GM20000 (cell line): ENCODE results near the gene CTNND2.

ENCODE experiments used
- DNase-seq: peaks from one replicate; pipeline ENCODE4 v3.0.0; 2012; ENCODE audit warnings: low spot score
- CTCF ChIP-seq: IDR thresholded peaks from 2 replicates; pipeline ENCODE4 v1.5.1; 2012; ENCODE audit warnings: mild to moderate bottlenecking, control low read depth; ENCODE audit errors: extremely low read depth, missing control alignments

The CTNND2 gene

GRCh38 chr5:11364531-11364930, 539.7 kb downstream of the CTNND2 start:
- DNase-seq, result no peak
- no peak for TF ChIP-seq CTCF

GRCh38 chr5:11363631-11364178, 540.5 kb downstream of the CTNND2 start:
- no peak for DNase-seq
- no peak for TF ChIP-seq CTCF

- no peak for DNase-seq
Measured at GRCh38 chr5:11361768-11362167, 542.5 kb downstream of the CTNND2 start.

GRCh38 chr5:11357928-11358327, 546.3 kb downstream of the CTNND2 start:
- no peak for TF ChIP-seq CTCF

More at GRCh38 chr5:11361768-11362167, 542.5 kb downstream of the CTNND2 start:
- TF ChIP-seq CTCF, result no peak

DNA sequence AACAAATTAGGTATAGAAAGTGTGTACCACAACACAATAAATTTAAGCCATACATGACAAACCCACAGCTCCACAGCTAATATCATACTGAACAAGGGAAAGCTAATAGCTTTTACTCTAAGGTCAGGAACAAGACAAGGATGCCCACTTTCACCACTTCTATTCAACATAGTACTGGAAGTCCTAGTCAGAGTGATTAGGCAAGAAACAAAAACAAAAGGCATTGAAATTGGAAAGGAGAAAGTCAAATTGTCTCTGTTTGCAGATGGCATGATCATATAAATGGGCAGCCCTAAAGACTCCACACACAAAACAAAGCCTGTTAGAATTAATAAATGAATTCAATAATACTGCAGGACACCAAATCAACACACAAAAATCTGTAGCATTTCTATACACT, 548.8 kb downstream of the CTNND2 start:
- no peak for TF ChIP-seq CTCF
- DNase-seq, result no peak

More at GRCh38 chr5:11357928-11358327, 546.3 kb downstream of the CTNND2 start:
- no peak for DNase-seq

DNA sequence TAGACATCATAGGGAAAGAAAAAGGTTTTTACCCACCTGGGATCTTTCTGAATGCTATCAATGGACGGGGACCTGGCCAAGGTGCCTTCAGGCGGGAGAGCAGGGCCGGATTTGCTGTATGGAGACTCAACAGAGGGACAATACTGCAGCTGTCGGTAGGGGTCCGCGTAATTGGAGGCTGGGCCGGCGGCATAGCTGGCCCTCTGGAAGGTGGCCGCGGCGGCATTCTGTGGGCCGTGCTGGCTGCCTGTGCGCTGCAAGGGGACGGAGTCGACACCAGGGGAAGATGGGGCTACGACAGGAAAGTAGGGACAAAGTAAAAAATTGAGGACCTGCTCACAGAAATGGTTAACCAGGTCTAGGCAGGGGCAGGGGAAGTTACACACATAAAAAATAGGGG, 557.9 kb downstream of the CTNND2 start:
- no peak for TF ChIP-seq CTCF
- no peak for DNase-seq

DNA sequence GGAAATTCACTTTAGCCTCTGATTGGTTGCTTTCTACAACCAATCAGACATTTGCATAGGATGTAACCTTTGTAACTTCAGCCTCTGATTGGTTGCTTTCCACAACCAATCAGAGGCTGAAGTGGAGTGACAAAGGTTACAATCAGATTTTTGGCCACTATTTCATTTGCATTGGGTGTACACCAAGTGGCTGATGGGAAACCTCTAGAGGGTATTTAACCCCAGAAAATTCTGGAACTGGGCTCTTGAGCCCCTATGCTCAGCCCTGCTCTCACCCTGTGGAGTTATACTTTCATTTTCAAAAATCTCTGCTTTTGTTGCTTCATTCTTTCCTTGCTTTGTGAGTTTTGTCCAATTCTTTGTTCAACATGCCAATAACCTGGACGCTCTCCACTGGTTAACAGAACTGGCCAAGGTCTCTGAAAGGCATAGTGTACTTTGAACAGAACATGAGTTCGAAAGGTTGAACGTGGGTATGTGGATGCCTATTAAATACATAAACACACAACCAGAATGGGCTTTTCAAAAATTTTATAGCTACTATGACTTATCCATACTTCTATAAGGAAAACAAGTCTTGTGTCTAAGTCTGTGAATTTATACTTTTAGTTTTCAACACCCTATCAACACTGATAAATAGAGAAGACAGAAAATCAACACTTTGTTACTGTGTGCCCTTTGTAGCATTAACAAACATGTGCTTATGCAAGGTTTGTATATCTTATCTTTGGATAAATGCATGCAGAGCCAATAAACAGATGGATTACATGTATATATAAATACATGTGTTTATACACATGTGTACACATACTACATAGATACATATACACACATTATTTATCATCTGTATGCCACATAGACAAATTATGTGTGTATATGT, 568.1 kb downstream of the CTNND2 start:
- TF ChIP-seq CTCF, result no peak
- DNase-seq, result no peak
